Large intestine (tissue), 1 donor: ENCODE data around the gene ENOX2. TPM values are rescaled to one million over a fixed set of nuclear protein-coding genes. Genes with fewer than 3 reads are reported as not detected.

Experiments
- polyA plus RNA-seq: library from polyadenylated mRNA; unstranded; fragments of 120-200 nt; gene quantifications from one replicate; pipeline ENCODE4 v1.2.1, GENCODE V29; 2013

The ENOX2 gene
- polyA plus RNA-seq, 1 donor, result 15.4 TPM

Other genes with a start within 250 kb of the ENOX2 start
- gene ARHGAP36, start 155.1 kb upstream of the ENOX2 start, polyA plus RNA-seq, result 0.70 TPM